ENCODE measurements around the gene OSTN. TPM values are rescaled to one million over a fixed set of nuclear protein-coding genes. Genes with fewer than 3 reads are reported as not detected.
A peak's percentile ranks its signal among the peaks of the same experiment; 100 is the strongest.

Gene OSTN
- total RNA-seq, 2 experiments from 2014 or later, result not detected

DNA sequence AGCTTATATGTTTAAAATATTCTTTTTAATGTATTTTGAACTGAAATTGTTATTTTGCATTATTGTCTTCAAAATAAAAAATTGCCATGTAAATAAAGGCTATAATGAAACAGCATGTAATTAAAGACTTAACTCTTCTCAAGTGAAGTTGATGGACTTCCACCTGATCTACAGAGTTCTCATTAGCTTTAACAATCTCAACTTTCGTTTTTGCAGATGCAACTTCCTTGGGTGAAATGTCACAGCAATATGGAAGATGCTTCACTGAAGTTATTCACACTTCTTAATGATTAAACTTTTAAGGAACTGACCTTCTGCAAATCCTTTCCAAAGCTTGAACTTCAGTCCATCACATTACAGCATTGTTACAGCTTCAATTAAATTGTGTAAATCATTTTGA, 63.6 kb downstream of the OSTN start:
- no peaks in the 10 kb centered on the region for H3K36me3 ChIP-seq (ENCODE audit: insufficient read depth, low read length)
- H3K27ac ChIP-seq (ENCODE audit: low read depth, low read length, poor library complexity, severe bottlenecking), result peak overlapping the region; percentile 62
- peak overlapping the region; percentile 99 for H2AFZ ChIP-seq (ENCODE audit: low read length)
- no peaks in the 10 kb centered on the region for H3K79me2 ChIP-seq (ENCODE audit: insufficient read depth, low read depth, low read length)
- DNase-seq (ENCODE audit: low spot score), result peak; percentile 54
- H3K4me1 ChIP-seq (ENCODE audit: insufficient read depth, low read length, poor library complexity, severe bottlenecking), result peaks cover 50% of the 10 kb centered on the region
- no peaks in the 10 kb centered on the region for H4K20me1 ChIP-seq (ENCODE audit: insufficient read depth, low read length)
- CTCF ChIA-PET (ENCODE audit: unreplicated experiment), result no interaction called here
- no peaks in the 10 kb centered on the region for H3K9me2 ChIP-seq (ENCODE audit: insufficient read depth, low read length)
- intact Hi-C loops (cut with micrococcal nuclease; ENCODE audit: unreplicated experiment), result loop anchor here (2.0 kb wide), 1 partner anchor 34 kb away; no protein-coding TSS in a partner anchor
- no peaks in the 10 kb centered on the region for H3K9me3 ChIP-seq (ENCODE audit: low read length)
- POLR2A ChIA-PET, result interaction anchor here (0.6 to 4.1 kb wide), 16 partner anchors 10 to 212 kb away, joined by 3 to 31 read pairs (median 4); no protein-coding TSS in a partner anchor
- TF ChIP-seq CTCF (conservative IDR thresholded peaks at IDR 0.05; ENCODE audit: low read length) (no peak), EZH2phosphoT487 (IDR thresholded peaks at IDR 0.05; ENCODE audit: borderline replicate concordance, low read depth, low read length) (no peak)
- H3K4me3 ChIP-seq (ENCODE audit: low read depth, low read length, poor library complexity, severe bottlenecking), result no peak overlapping the region
- BruUV-seq (replicated peaks), result no TSS peak
- H3K4me2 ChIP-seq (ENCODE audit: low read length), result peak overlapping the region; percentile 75

DNA sequence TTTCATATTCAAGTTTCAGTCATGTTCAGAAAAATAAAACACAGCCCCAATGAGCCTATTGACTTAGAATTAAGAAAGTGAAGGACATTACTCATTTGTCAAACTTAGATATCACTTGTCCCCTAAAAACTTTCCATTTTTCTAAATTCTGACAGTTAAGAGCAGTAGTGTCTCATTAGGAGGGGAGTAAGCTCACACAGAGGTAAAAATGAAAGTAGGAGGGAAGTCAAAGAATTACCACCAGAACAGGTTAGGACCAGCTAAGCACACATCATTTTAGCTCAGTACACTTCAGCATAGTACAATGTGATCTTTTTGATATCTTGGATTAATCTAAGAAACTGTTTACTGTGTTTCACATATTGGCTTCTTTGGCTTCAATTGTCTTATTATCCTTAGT, 64.3 kb downstream of the OSTN start:
- Histone ChIP-seq H3K9me2 (ENCODE audit: insufficient read depth, low read length) (no peaks in the 10 kb centered on the region), H3K4me3 (ENCODE audit: low read depth, low read length, poor library complexity, severe bottlenecking) (peak overlapping the region; percentile 51), H3K27ac (ENCODE audit: low read depth, low read length, poor library complexity, severe bottlenecking) (peak overlapping the region; percentile 62), H3K9me3 (ENCODE audit: low read length) (no peaks in the 10 kb centered on the region), H2AFZ (ENCODE audit: low read length) (peak overlapping the region; percentile 99), H3K4me1 (ENCODE audit: insufficient read depth, low read length, poor library complexity, severe bottlenecking) (peaks cover 43% of the 10 kb centered on the region), H4K20me1 (ENCODE audit: insufficient read depth, low read length) (no peaks in the 10 kb centered on the region), H3K4me2 (ENCODE audit: low read length) (peak overlapping the region; percentile 75), H3K36me3 (ENCODE audit: insufficient read depth, low read length) (no peaks in the 10 kb centered on the region), H3K79me2 (ENCODE audit: insufficient read depth, low read depth, low read length) (no peaks in the 10 kb centered on the region)
- CTCF ChIA-PET (ENCODE audit: unreplicated experiment), result no interaction called here
- TF ChIP-seq CTCF (conservative IDR thresholded peaks at IDR 0.05; ENCODE audit: low read length) (no peak), EZH2phosphoT487 (IDR thresholded peaks at IDR 0.05; ENCODE audit: borderline replicate concordance, low read depth, low read length) (no peak)
- DNase-seq (ENCODE audit: low spot score), result peak; percentile 44
- POLR2A ChIA-PET, result interaction anchor here (0.5 to 4.1 kb wide), 10 partner anchors 10 to 798 kb away, joined by 3 to 31 read pairs (median 5); no protein-coding TSS in a partner anchor
- no TSS peak for BruUV-seq (replicated peaks)
- intact Hi-C loops (cut with micrococcal nuclease; ENCODE audit: unreplicated experiment), result loop anchor here (2.0 kb wide), 1 partner anchor 33 kb away; no protein-coding TSS in a partner anchor

GRCh38 chr3:191263850-191264249, 64.8 kb downstream of the OSTN start:
- DNase-seq (ENCODE audit: low spot score), result no peak
- Histone ChIP-seq H2AFZ (ENCODE audit: low read length) (peak overlapping the region; percentile 99), H3K4me1 (ENCODE audit: insufficient read depth, low read length, poor library complexity, severe bottlenecking) (peaks cover 38% of the 10 kb centered on the region), H3K9me3 (ENCODE audit: low read length) (no peaks in the 10 kb centered on the region), H3K9me2 (ENCODE audit: insufficient read depth, low read length) (no peaks in the 10 kb centered on the region), H4K20me1 (ENCODE audit: insufficient read depth, low read length) (no peaks in the 10 kb centered on the region), H3K36me3 (ENCODE audit: insufficient read depth, low read length) (no peaks in the 10 kb centered on the region), H3K4me2 (ENCODE audit: low read length) (peak overlapping the region; percentile 75), H3K27ac (ENCODE audit: low read depth, low read length, poor library complexity, severe bottlenecking) (peak overlapping the region; percentile 62), H3K79me2 (ENCODE audit: insufficient read depth, low read depth, low read length) (no peaks in the 10 kb centered on the region), H3K4me3 (ENCODE audit: low read depth, low read length, poor library complexity, severe bottlenecking) (peak overlapping the region; percentile 51)
- intact Hi-C loops (cut with micrococcal nuclease; ENCODE audit: unreplicated experiment), result loop anchor here (2.0 kb wide), 1 partner anchor 33 kb away; no protein-coding TSS in a partner anchor
- ChIA-PET POLR2A (interaction anchor here (0.6 to 4.1 kb wide), 10 partner anchors 10 to 73 kb away, joined by 3 to 31 read pairs (median 6); no protein-coding TSS in a partner anchor), CTCF (ENCODE audit: unreplicated experiment) (no interaction called here)
- TF ChIP-seq EZH2phosphoT487 (IDR thresholded peaks at IDR 0.05; ENCODE audit: borderline replicate concordance, low read depth, low read length), result no peak
- no peak for TF ChIP-seq CTCF (conservative IDR thresholded peaks at IDR 0.05; ENCODE audit: low read length)
- BruUV-seq (replicated peaks), result no TSS peak
